HG02571 (cell line): ENCODE results near the gene USHBP1.

Experiments used
- ATAC-seq: cut with Tn5 transposase; IDR thresholded peaks from one replicate; pipeline ENCODE4 v1.9.1; 2021; ENCODE audit warnings: mild to moderate bottlenecking, moderate library complexity; ENCODE audit not compliant: unreplicated experiment

The USHBP1 gene

DNA sequence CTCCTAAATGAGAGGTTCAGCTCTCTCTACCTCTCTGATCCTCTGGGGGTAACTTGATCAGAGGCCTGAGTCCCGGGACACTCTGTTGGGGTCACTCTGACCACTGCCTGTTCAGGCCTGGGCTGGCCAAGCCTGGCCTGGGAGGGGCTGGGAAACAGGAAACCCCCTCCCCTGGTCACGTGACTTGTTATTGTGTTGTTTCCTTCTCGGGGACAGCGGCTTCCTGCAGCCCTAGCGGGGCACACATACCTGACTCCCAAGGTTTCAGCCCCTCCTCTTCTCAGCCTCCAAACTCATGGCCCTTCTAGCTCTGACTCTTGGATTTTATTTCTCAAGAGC, at the start of gene USHBP1:
TSS of gene USHBP1 (minus strand) at position 105 of the 339 bp plus-strand sequence. CDS start 446 bp downstream, outside the sequence.
- ATAC-seq: no peak

GRCh38 chr19:17314007-17314593, 49.6 kb upstream of the USHBP1 start:
- no peak for ATAC-seq

DNA sequence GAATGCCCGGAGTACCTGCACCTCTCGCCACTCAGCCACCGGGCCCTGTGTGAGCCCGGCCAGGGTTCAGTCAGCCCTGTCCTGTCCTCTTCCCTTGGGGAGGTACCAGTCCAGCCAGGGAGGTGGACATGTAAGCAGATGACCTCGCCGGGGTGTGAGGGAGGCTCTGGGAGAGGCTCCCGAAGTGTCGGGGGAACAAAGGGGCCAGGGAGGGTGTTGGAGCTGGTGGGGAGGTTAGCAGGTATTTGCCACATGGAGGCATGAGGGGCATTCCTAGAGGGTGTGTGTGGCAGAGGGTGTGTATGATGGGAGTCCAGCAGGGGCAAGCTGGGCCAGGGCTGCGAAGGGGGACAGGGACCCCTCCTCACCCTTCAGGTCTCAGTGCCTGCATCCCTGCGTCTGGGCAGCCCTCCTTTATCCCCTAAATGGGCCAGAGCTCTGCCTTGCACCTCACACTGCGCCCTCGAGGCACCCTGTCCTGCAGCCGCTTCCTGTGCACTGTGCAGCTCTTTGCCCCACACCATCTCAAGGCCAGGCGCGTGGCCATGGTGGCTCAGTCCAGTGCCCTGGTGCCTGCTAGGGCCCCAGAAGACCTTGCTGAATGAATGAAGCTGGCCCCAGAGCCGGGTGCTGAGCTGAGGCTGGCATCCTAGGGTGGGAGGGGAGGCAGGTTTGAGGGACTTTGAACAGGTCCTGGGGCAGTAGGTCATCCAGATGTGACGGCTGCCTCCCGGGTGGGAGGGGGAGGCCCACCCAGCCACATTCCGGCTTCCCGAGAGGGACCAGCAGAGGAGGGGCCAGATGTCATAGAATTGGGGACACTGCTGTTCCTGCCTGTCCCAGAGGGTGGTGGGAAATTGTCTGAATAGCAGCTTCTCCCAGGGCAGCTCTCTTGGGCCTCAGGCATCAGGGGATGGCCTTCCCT, 47.9 kb upstream of the USHBP1 start:
- no peak for ATAC-seq

DNA sequence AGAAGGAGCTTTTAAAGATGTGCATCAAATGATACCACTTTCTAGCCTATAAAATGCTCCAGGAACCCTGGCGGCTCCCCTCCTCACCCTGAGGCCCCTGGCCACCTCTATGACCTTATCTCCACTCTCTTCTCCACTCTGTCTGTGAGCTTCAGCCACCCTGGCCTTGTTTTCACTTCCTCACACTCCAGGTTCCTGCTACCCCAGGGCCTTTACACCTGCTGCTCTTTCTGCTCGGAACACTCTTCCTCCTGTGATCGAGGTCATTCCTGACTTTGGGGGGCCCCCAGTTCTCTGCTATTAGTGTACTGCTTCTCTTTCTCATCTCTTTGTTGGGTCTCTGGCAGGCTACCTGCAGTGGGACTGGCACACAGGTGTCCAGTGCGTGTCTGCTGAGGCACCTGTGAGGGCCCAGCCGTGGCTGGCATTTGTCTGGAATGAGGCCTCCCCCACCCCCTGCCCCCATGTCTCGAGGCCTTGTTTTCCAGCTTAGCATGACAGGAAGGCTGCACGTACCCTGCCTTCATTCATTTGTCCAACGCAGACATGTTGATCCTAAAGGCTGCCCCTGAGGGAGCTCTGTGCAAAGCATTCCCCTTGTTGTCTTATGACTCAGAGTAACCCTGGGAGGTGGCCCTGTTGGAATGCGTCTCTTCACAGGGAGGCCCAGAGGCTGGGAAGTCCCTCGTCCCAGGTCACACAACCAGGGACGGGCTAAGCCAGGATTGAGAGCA, 47.1 kb upstream of the USHBP1 start:
- ATAC-seq: no peak

GRCh38 chr19:17309965-17310461, 45.5 kb upstream of the USHBP1 start:
- ATAC-seq: no peak

GRCh38 chr19:17309198-17309964, 44.8 kb upstream of the USHBP1 start, which contains the start of gene DDA1:
Gene DDA1 (plus strand): TSS chr19:17309563. CDS start chr19:17309655, 92 bp downstream.
- ATAC-seq: peak; percentile 57

- ATAC-seq: no peak
These were observed 43.4 kb upstream of the USHBP1 start for GRCh38 chr19:17307876-17308377.

- no peak for ATAC-seq
These were observed 41.8 kb upstream of the USHBP1 start for GRCh38 chr19:17306285-17306714.

GRCh38 chr19:17305517-17306284, 41.2 kb upstream of the USHBP1 start, which contains the start of gene MRPL34:
Gene MRPL34 (plus strand): TSS chr19:17305872. CDS start chr19:17305893, 21 bp downstream.
- peak; percentile 49 for ATAC-seq

- ATAC-seq: no peak
These were observed 40.6 kb upstream of the USHBP1 start for GRCh38 chr19:17305216-17305516.

DNA sequence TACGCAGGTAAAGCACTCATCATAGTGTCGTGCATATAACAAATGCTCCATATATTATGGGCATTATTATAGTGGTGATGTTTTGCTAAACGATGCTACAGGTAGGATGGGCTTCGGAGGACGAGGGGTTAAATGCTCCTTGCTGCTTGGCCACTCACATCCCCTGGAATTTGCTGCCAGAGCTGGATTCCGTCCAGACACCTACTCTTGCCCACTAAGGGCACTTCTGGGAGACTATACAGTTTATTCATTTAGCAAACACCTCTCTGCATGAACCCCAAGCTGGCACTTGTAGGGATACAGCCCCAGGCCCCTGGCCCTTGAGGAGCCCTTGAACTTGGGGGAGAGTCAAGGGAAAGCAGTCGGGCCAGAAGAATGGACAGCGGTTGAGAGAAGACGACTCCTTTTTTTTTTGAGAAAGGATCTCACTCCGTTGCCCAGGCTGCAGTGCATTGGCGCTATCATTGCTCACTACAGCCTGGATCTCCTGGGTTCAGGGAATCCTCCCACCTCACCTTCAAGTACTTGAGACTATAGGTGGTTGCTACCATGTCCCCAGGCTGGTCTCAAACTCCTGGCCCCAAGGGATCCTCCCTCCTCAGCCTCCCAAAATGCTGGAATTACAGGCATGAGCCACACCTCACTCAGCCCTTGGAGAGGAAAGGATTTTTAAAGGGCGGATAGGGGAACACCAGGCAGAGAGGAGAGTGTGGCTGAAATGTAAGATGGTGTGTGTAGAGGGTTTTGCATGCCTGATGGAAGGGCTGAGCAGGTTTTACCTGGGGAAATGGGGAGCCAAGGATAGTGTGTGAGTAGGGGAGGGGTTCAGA, 40.1 kb upstream of the USHBP1 start:
- ATAC-seq: no peak

- no peak for ATAC-seq
These were observed 39.4 kb upstream of the USHBP1 start for GRCh38 chr19:17303940-17304267.

GRCh38 chr19:17303167-17303939, 38.8 kb upstream of the USHBP1 start, which contains the start of gene ABHD8:
Gene ABHD8 (minus strand): TSS chr19:17303425. CDS start chr19:17301616, 1,809 bp downstream.
- peak; percentile 48 for ATAC-seq

- ATAC-seq: no peak
These were observed 38.0 kb upstream of the USHBP1 start for GRCh38 chr19:17302391-17303166.

- no peak for ATAC-seq
These were observed 36.6 kb upstream of the USHBP1 start for GRCh38 chr19:17300992-17301619.

GRCh38 chr19:17296976-17297375, 32.4 kb upstream of the USHBP1 start:
- ATAC-seq: no peak

DNA sequence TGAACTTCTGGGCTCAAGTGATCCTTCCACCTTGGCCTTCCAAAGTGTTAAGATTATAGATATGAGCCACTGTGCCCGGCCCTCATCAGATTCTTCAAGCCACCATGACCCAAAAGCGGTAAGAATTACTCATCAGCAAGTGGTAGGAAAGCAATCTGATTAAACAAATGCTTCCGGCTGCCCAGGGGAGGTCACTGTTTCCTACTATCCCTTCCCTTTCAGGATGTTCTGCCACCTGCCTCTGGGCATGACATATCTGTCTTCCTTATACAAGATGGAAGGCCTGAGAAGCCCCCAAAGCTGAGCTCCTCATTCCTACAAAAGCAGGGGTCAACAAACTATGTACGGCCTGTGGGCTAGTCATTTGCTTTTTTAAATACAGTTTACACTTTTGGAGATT, 31.7 kb upstream of the USHBP1 start:
- no peak for ATAC-seq
